T-cell (primary cell): Measurements from ENCODE around the gene PIEZO2. TPM values are rescaled to one million over a fixed set of nuclear protein-coding genes. Genes with fewer than 3 reads are reported as not detected.

Experiments used
- ATAC-seq, 4 experiments: fragments of 200-7000 bp in 3 of 4; fragments of 150-1000 bp in 1 of 4; cut with Tn5 transposase; replicated peaks in 1 of 4; 1 replicate in 3 of 4; 2 replicates in 1 of 4; pipeline ENCODE4 v1.10.0; 2021; ENCODE audit warnings: moderate library complexity in 3 of 4, mild to moderate bottlenecking in 2 of 4, moderate number of reproducible peaks in 1 of 4
- CTCF ChIA-PET, 2 donors: fragments of 300-600 bp; sonication (Branson Sonifier 250); formaldehyde crosslinking; loops; one replicate each; lab custom pipeline; 2022; ENCODE audit warnings: antibody characterized with exemption in 2 of 2; lab: Charles Lee
- POLR2A ChIA-PET, 2 donors: fragments of 300-600 bp; sonication (Branson Sonifier 250); formaldehyde crosslinking; loops; one replicate each; lab custom pipeline; 2022; ENCODE audit warnings: antibody characterized with exemption in 2 of 2; lab: Charles Lee
- DNase-seq, 35 experiments: peaks; one replicate each; pipeline versions ENCODE4 v3.0.0 to v3.0.0-alpha.2; 2013 to 2023
- H3K27ac ChIP-seq: one replicate; pipeline ENCODE4 v1.5.1; 2013; ENCODE audit warnings: low read length
- H3K27me3 ChIP-seq, 2 experiments: replicated peaks in 1 of 2; 1 replicate in 1 of 2; 2 replicates in 1 of 2; pipeline versions ENCODE4 v1.6.1 to v1.7.0; 2013; ENCODE audit warnings: low read length in 1 of 2, mixed read lengths in 1 of 2; ENCODE audit not compliant: control insufficient read depth in 2 of 2, insufficient read depth in 2 of 2; ENCODE audit errors: extremely low read depth in 1 of 2
- H3K36me3 ChIP-seq, 2 donors: 1 replicate in 1 of 2; 2 replicates in 1 of 2; pipeline versions ENCODE4 v1.6.1 to v1.7.0; 2013; ENCODE audit warnings: low read length in 1 of 2; ENCODE audit not compliant: control insufficient read depth in 2 of 2, insufficient read depth in 1 of 2; ENCODE audit errors: extremely low read depth in 1 of 2
- H3K4me1 ChIP-seq, 2 experiments: 1 replicate in 1 of 2; 2 replicates in 1 of 2; pipeline versions ENCODE4 v1.6.1 to v1.7.0; 2013; ENCODE audit warnings: low read length in 2 of 2, mixed read lengths in 1 of 2; ENCODE audit not compliant: insufficient read depth in 2 of 2, control insufficient read depth in 1 of 2; ENCODE audit errors: extremely low read depth in 1 of 2
- H3K4me3 ChIP-seq, 2 donors: 1 replicate in 1 of 2; 2 replicates in 1 of 2; pipeline versions ENCODE4 v1.5.1 to v1.7.0; 2013; ENCODE audit warnings: mild to moderate bottlenecking in 2 of 2, low read length in 1 of 2, moderate library complexity in 1 of 2; ENCODE audit not compliant: control insufficient read depth in 1 of 2; ENCODE audit errors: extremely low read depth in 1 of 2
- H3K9me3 ChIP-seq: 2 replicates; pipeline ENCODE4 v1.7.0; 2013
- H3K27ac Mint-ChIP-seq, 2 donors: one replicate each; pipeline ENCODE4 v1.8.0; 2020 to 2021; ENCODE audit warnings: mild to moderate bottlenecking in 2 of 2, mixed read lengths in 2 of 2
- H3K27me3 Mint-ChIP-seq, 2 donors: one replicate each; pipeline ENCODE4 v1.8.0; 2021 to 2022; ENCODE audit warnings: mixed read lengths in 2 of 2
- H3K36me3 Mint-ChIP-seq: one replicate; pipeline ENCODE4 v1.8.0; 2021; ENCODE audit warnings: mixed read lengths
- H3K4me1 Mint-ChIP-seq, 3 donors: one replicate each; pipeline ENCODE4 v1.8.0; 2020 to 2022; ENCODE audit warnings: mixed read lengths in 3 of 3, mild to moderate bottlenecking in 1 of 3
- H3K4me3 Mint-ChIP-seq, 3 donors: one replicate each; pipeline ENCODE4 v1.8.0; 2020 to 2022; ENCODE audit warnings: mild to moderate bottlenecking in 3 of 3, mixed read lengths in 3 of 3, moderate library complexity in 3 of 3
- H3K9me3 Mint-ChIP-seq, 3 donors: one replicate each; pipeline ENCODE4 v1.8.0; 2020 to 2022; ENCODE audit warnings: mixed read lengths in 3 of 3
- WGBS: methylation state at CpG from one replicate; pipeline ENCODE4 v1.1.5; 2013; ENCODE audit warnings: missing lambda C conversion rate; ENCODE audit not compliant: insufficient coverage; 5-methylcytosine and 5-hydroxymethylcytosine counted together
- total RNA-seq, 35 experiments: library from RNA in 6 of 35; stranded (reverse) in 6 of 35; fragments of 120-200 nt in 1 of 35; gene quantifications; one replicate each; pipeline versions ENCODE4 v1.2.1 to v1.2.4 and lab custom pipeline; 2013 to 2026

PIEZO2 gene
- total RNA-seq, 5 donors from 2014 or later (not counting 1 experiment from before 2014, with no cell fraction given), result 0.05 to 0.90 (median 0.21) TPM; not detected in 1

GRCh38 chr18:11119550-11119949 lies 29.8 kb downstream of the PIEZO2 start:
- H3K36me3 ChIP-seq, result no peaks in the 10 kb centered on the region
- Mint-ChIP-seq H3K27ac (no peak overlapping the region), H3K4me3 (no peak overlapping the region), H3K27me3 (no peaks in the 10 kb centered on the region), H3K36me3 (no peaks in the 10 kb centered on the region), H3K4me1 (no peaks in the 10 kb centered on the region), H3K9me3 (no peaks in the 10 kb centered on the region)
- no peaks in the 10 kb centered on the region for H3K27me3 ChIP-seq
- no CpG with 5 or more reads among the region's 4 CpGs for WGBS
- ChIA-PET CTCF (no interaction called here), POLR2A (no interaction called here)
- H3K9me3 ChIP-seq, result no peaks in the 10 kb centered on the region
- no peaks in the 10 kb centered on the region for H3K4me1 ChIP-seq
- H3K4me3 ChIP-seq, result no peak overlapping the region
- H3K27ac ChIP-seq, result no peak overlapping the region
- ATAC-seq (no peak), DNase-seq (no peak)

DNA sequence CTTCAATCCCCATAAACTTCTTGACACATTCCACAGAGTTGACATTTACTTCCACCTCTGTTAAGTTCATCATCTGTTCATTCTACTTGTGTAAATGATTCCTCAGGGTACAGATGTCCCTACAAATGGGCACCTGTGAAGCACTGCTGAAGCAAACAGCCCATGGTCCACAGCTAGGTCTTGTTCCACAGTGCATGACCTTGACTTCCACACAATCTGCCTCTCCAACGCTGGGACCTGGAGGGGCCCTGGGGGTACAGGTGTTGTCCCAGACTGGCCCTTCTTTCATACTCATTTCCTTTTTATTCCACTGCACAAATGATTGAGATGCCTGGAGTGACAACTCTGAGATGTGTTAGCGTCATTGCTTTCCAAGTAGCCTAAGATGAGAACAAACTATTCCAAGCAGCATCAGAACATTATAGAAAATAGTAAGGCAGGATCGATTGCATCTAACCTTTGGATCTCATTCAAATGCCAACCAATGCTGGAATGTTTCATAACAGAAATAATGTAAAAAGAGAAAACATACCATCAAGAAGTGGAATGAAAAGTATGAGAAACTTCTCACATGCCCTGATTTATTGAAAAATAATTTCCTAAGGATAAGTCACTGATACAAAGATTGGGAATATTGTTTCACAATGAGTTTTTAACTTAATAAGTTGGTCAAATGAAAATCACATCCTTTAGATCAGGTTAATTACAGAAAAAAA lies 31.2 kb downstream of the PIEZO2 start:
- H3K4me1 Mint-ChIP-seq, result no peaks in the 10 kb centered on the region
- H3K4me3 ChIP-seq, result no peak overlapping the region
- H3K27ac Mint-ChIP-seq, result no peak overlapping the region
- H3K27me3 ChIP-seq, result no peaks in the 10 kb centered on the region
- WGBS, result no CpG with 5 or more reads among the region's 3 CpGs
- no peak for DNase-seq
- ChIA-PET POLR2A (no interaction called here), CTCF (no interaction called here)
- no peak for ATAC-seq
- H3K4me1 ChIP-seq, result no peaks in the 10 kb centered on the region
- H3K27ac ChIP-seq, result no peak overlapping the region
- no peak overlapping the region for H3K4me3 Mint-ChIP-seq
- no peaks in the 10 kb centered on the region for H3K9me3 ChIP-seq
- H3K36me3 Mint-ChIP-seq, result no peaks in the 10 kb centered on the region
- no peaks in the 10 kb centered on the region for H3K27me3 Mint-ChIP-seq
- no peaks in the 10 kb centered on the region for H3K36me3 ChIP-seq
- H3K9me3 Mint-ChIP-seq, result no peaks in the 10 kb centered on the region

- Mint-ChIP-seq H3K4me1 (no peaks in the 10 kb centered on the region), H3K36me3 (no peaks in the 10 kb centered on the region), H3K27ac (no peak overlapping the region), H3K9me3 (no peaks in the 10 kb centered on the region), H3K27me3 (no peaks in the 10 kb centered on the region), H3K4me3 (no peak overlapping the region)
- DNase-seq (no peak), ATAC-seq (no peak)
- Histone ChIP-seq H3K4me3 (no peak overlapping the region), H3K9me3 (no peaks in the 10 kb centered on the region), H3K36me3 (no peaks in the 10 kb centered on the region), H3K27me3 (peaks cover 0 to 3% of the 10 kb centered on the region in 2 experiments), H3K27ac (no peak overlapping the region), H3K4me1 (no peaks in the 10 kb centered on the region)
- CTCF ChIA-PET, result no interaction called here
- POLR2A ChIA-PET, result no interaction called here
- no CpG with 5 or more reads among the region's 1 CpG for WGBS
Measured at GRCh38 chr18:11115276-11115675, 34.1 kb downstream of the PIEZO2 start.

GRCh38 chr18:11114653-11115052 lies 34.7 kb downstream of the PIEZO2 start:
- Mint-ChIP-seq H3K4me1 (no peaks in the 10 kb centered on the region), H3K9me3 (no peaks in the 10 kb centered on the region), H3K27ac (no peak overlapping the region), H3K4me3 (no peak overlapping the region), H3K36me3 (no peaks in the 10 kb centered on the region), H3K27me3 (no peaks in the 10 kb centered on the region)
- H3K9me3 ChIP-seq, result no peaks in the 10 kb centered on the region
- no peak overlapping the region for H3K27ac ChIP-seq
- no peaks in the 10 kb centered on the region for H3K36me3 ChIP-seq
- H3K4me1 ChIP-seq, result no peaks in the 10 kb centered on the region
- peaks cover 0 to 3% of the 10 kb centered on the region in 2 experiments for H3K27me3 ChIP-seq
- no peak overlapping the region for H3K4me3 ChIP-seq
- WGBS, result no CpG with 5 or more reads among the region's 2 CpGs
- no peak for ATAC-seq
- ChIA-PET CTCF (no interaction called here), POLR2A (no interaction called here)
- DNase-seq, result no peak

DNA sequence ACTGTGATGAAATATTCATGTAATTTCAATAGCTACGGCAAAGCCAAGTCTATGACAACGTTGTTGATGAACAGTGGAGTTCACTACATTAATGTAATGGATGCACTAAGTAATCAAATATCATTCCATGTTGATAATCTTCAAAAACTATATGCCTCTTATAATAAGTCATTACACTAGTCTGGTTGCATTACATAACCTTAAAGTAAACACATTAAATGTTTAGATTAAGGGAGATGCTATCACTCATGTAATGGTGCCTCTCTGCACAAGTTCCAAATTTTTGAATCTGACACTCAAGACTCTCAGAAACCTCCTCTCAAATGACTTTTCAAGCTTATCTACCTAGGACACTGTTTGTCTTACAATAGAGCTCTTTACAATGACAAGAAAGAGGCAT lies 35.4 kb downstream of the PIEZO2 start:
- Histone ChIP-seq H3K27ac (no peak overlapping the region), H3K27me3 (peaks cover 0 to 3% of the 10 kb centered on the region in 2 experiments), H3K36me3 (no peaks in the 10 kb centered on the region), H3K4me3 (no peak overlapping the region), H3K4me1 (no peaks in the 10 kb centered on the region), H3K9me3 (no peaks in the 10 kb centered on the region)
- no peak overlapping the region for H3K4me3 Mint-ChIP-seq
- no peaks in the 10 kb centered on the region for H3K27me3 Mint-ChIP-seq
- CTCF ChIA-PET, result no interaction called here
- no CpG with 5 or more reads among the region's 2 CpGs for WGBS
- H3K36me3 Mint-ChIP-seq, result no peaks in the 10 kb centered on the region
- DNase-seq (no peak), ATAC-seq (no peak)
- H3K9me3 Mint-ChIP-seq, result no peaks in the 10 kb centered on the region
- POLR2A ChIA-PET, result no interaction called here
- H3K4me1 Mint-ChIP-seq, result no peaks in the 10 kb centered on the region
- H3K27ac Mint-ChIP-seq, result no peak overlapping the region

GRCh38 chr18:11113046-11113548 lies 36.3 kb downstream of the PIEZO2 start:
- ChIA-PET POLR2A (no interaction called here), CTCF (no interaction called here)
- no peaks in the 10 kb centered on the region for H3K9me3 ChIP-seq
- H3K36me3 ChIP-seq, result no peaks in the 10 kb centered on the region
- H3K9me3 Mint-ChIP-seq, result no peaks in the 10 kb centered on the region
- no peaks in the 10 kb centered on the region for H3K36me3 Mint-ChIP-seq
- no peak overlapping the region for H3K4me3 Mint-ChIP-seq
- no peaks in the 10 kb centered on the region for H3K4me1 Mint-ChIP-seq
- H3K4me3 ChIP-seq, result no peak overlapping the region
- no peak for DNase-seq
- H3K4me1 ChIP-seq, result no peaks in the 10 kb centered on the region
- peaks cover 0 to 3% of the 10 kb centered on the region in 2 experiments for H3K27me3 ChIP-seq
- no peak overlapping the region for H3K27ac ChIP-seq
- H3K27ac Mint-ChIP-seq, result no peak overlapping the region
- WGBS, result 90% methylated on average over 4 of the region's 4 CpGs
- ATAC-seq, result no peak
- no peaks in the 10 kb centered on the region for H3K27me3 Mint-ChIP-seq
